ENCODE measurements around the gene MAP1B. TPM values are rescaled to one million over a fixed set of nuclear protein-coding genes. Genes with fewer than 3 reads are reported as not detected.

MAP1B gene
- total RNA-seq, 4 donors from 2014 or later, result 44.2 to 120 (median 83.4) TPM

DNA sequence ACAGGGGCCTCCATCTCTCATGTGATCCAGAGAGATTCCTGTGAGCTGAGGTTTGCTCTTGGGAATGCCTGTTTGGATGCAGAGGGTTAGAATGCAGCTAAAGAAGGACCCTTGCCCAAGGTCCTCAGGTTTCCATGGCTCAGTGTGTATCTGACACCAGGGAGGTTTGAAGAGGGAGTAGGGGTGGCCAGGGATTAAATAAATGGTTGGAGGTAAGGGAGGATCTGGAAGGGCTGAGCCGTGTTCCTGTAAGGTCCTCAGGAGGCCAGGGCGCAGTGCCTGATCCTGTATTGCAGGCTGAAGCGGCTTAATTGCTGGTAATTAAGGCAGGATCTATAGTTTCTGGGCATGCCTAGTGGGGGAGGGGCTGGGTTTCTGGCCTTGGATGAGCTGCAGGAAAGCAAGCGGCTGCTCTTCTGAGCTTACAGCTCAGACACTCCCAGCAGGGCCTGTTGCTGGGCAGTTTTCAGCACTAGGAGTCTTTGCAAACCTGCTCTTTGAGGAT, 41.5 kb upstream of the MAP1B start:
- no peaks in the 10 kb centered on the region for H3K36me3 ChIP-seq
- in situ Hi-C loops (cut with MboI; ENCODE audit: low sequenced_read_pairs in 4 of 4), result no loop called here
- H3K4me3 ChIP-seq, result no peak overlapping the region
- H3K27me3 ChIP-seq, result peaks cover 0 to 2% (median 0%) of the 10 kb centered on the region in 3 donors
- no peak for ATAC-seq
- no peaks in the 10 kb centered on the region for H3K4me1 ChIP-seq
- H3K27ac ChIP-seq, result no peak overlapping the region
- no peaks in the 10 kb centered on the region for H3K9me3 ChIP-seq
- intact Hi-C loops (cut with DNase I; ENCODE audit: low total_unique reads), result no loop called here
- DNase-seq, result no peak
- TF ChIP-seq POLR2A (IDR thresholded peaks at IDR 0.05), result no peak
- TF ChIP-seq, protein P1, sequence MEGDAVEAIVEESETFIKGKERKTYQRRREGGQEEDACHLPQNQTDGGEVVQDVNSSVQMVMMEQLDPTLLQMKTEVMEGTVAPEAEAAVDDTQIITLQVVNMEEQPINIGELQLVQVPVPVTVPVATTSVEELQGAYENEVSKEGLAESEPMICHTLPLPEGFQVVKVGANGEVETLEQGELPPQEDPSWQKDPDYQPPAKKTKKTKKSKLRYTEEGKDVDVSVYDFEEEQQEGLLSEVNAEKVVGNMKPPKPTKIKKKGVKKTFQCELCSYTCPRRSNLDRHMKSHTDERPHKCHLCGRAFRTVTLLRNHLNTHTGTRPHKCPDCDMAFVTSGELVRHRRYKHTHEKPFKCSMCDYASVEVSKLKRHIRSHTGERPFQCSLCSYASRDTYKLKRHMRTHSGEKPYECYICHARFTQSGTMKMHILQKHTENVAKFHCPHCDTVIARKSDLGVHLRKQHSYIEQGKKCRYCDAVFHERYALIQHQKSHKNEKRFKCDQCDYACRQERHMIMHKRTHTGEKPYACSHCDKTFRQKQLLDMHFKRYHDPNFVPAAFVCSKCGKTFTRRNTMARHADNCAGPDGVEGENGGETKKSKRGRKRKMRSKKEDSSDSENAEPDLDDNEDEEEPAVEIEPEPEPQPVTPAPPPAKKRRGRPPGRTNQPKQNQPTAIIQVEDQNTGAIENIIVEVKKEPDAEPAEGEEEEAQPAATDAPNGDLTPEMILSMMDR (IDR thresholded peaks at IDR 0.05 in 4 of 5, conservative IDR thresholded peaks at IDR 0.05 in 1 of 5), result no peak

DNA sequence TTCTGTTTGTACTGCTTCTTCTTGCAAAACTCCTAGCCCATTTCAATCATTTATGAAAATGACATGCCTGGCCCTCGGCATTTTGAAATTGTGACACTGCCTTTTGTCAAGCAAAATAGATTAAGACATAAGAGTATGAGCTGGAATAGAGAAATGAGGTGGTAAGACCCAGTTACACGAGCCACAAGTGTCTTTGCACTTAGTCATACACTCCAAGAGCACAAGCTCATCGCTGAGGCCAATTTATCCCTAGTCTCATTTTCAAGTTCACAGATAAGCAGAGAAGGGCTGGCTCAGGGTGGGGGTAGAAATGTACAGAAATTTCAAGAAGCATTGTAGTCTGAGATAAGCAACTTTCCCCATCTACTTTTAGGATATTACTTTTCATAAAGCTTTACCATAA, 40.6 kb upstream of the MAP1B start:
- DNase-seq (no peak), ATAC-seq (no peak)
- H3K9me3 ChIP-seq, result no peaks in the 10 kb centered on the region
- peaks cover 0 to 2% (median 0%) of the 10 kb centered on the region in 3 donors for H3K27me3 ChIP-seq
- no peak overlapping the region for H3K27ac ChIP-seq
- no peak overlapping the region for H3K4me3 ChIP-seq
- in situ Hi-C loops (cut with MboI; ENCODE audit: low sequenced_read_pairs in 4 of 4) (no loop called here), intact Hi-C loops (cut with DNase I; ENCODE audit: low total_unique reads) (no loop called here)
- TF ChIP-seq, protein P1 (IDR thresholded peaks at IDR 0.05 in 4 of 5, conservative IDR thresholded peaks at IDR 0.05 in 1 of 5), result no peak
- no peak for TF ChIP-seq POLR2A (IDR thresholded peaks at IDR 0.05)
- no peaks in the 10 kb centered on the region for H3K4me1 ChIP-seq
- H3K36me3 ChIP-seq, result no peaks in the 10 kb centered on the region

DNA sequence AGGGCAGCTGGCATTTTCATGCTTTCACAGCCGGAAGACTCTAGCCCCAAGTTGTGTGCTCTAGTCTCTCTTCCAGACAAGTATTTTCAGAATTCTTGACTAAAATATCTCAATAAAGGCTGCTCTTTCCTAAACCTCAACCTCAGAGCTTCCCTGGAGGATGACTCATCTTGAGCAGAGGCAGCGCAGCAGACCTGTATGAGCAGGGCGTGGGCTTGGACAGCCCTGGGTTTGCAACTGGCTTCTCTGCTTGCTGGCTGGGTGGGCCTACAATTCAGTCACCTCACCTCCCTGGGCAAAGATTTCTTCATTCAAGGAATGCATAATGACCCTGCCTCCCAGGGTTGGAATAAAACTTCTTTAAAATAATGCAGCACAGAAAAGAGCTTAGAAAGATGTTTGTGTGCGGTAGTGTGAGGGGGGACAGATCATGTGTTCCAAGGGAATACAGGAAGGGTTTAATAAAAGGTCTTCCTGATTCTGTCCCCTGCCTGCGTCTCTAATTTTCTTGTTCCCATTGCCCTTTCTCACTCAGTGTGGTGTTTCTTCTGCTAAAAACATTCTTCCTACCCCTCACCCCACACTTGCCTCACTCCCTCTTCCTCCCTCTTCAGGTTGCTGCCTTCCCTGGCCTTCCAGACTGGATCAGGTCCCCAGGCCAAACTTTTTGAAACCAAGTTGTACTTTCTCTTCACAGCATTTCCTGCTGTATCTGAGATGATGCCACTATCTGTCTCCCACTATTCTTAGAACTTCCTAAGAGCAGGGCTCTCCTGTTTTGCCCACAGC, 39.4 kb upstream of the MAP1B start:
- H3K27ac ChIP-seq, result no peak overlapping the region
- no peaks in the 10 kb centered on the region for H3K36me3 ChIP-seq
- no peaks in the 10 kb centered on the region for H3K4me1 ChIP-seq
- in situ Hi-C loops (cut with MboI; ENCODE audit: low sequenced_read_pairs in 4 of 4), result no loop called here
- H3K9me3 ChIP-seq, result no peaks in the 10 kb centered on the region
- no peak overlapping the region for H3K4me3 ChIP-seq
- peaks cover 0 to 2% (median 0%) of the 10 kb centered on the region in 3 donors for H3K27me3 ChIP-seq
- ATAC-seq (no peak), DNase-seq (no peak)
- intact Hi-C loops (cut with DNase I; ENCODE audit: low total_unique reads), result no loop called here
- TF ChIP-seq POLR2A (IDR thresholded peaks at IDR 0.05), result no peak
- TF ChIP-seq, protein P1 (IDR thresholded peaks at IDR 0.05 in 4 of 5, conservative IDR thresholded peaks at IDR 0.05 in 1 of 5), result no peak

DNA sequence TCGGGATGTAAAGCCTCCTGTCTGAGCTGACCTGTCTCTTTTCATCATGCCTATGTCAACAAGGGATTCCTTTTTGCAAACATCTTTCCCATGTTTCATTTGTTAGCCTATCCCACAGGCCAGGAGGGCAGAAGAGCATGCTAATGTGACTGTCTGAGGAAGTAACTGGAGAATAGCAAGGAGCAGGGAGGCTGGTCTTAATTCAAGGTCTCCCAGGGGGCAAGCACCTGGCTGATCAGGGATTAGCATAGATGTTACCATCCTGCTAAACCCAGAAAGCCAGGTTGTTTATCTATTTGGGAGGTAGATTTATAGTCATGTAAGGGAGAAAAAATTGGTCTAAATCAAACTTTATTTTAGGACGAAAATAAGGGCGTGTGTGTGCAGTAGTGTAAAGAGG, 36.7 kb upstream of the MAP1B start:
- no peaks in the 10 kb centered on the region for H3K4me1 ChIP-seq
- H3K27me3 ChIP-seq, result no peaks in the 10 kb centered on the region
- no peaks in the 10 kb centered on the region for H3K36me3 ChIP-seq
- no peak for DNase-seq
- ATAC-seq, result no peak
- intact Hi-C loops (cut with DNase I; ENCODE audit: low total_unique reads), result no loop called here
- TF ChIP-seq, protein P1 (IDR thresholded peaks at IDR 0.05 in 4 of 5, conservative IDR thresholded peaks at IDR 0.05 in 1 of 5), result no peak
- TF ChIP-seq POLR2A (IDR thresholded peaks at IDR 0.05), result no peak
- H3K4me3 ChIP-seq, result no peak overlapping the region
- no peaks in the 10 kb centered on the region for H3K9me3 ChIP-seq
- H3K27ac ChIP-seq, result no peak overlapping the region
- in situ Hi-C loops (cut with MboI; ENCODE audit: low sequenced_read_pairs in 4 of 4), result no loop called here
